ENCODE results near the gene TWIST1. TPM values are rescaled to one million over a fixed set of nuclear protein-coding genes. Genes with fewer than 3 reads are reported as not detected.

TWIST1 gene
- total RNA-seq, 1 experiment from 2014 or later = not detected

DNA sequence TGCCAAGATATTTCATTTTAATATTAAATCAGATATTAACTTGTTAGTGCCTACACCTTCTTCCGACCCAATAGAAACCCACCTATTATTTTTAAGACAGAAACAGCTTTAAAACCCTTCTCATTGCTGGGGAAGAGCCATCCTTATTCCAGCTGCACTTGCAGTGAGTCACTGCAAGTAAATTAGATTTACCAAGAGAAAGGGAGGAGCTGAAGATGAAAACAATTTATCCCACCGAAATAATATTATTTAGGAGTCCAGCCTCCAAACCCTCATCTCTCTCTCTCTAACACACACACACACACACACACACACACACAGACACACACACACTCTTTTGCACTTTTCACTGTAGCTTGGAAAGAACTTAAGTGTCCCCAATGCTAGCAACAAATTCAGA, 26.9 kb downstream of the TWIST1 start:
- no peak overlapping the region for H3K27ac Mint-ChIP-seq
- Histone ChIP-seq H3K9ac (ENCODE audit: extremely low read depth, insufficient read length, low read length) (no peak overlapping the region), H2BK5ac (ENCODE audit: insufficient read length, low read length) (no peak overlapping the region), H4K8ac (replicated peaks; ENCODE audit: insufficient read length, low read depth, low read length) (no peak overlapping the region), H2BK120ac (ENCODE audit: low read depth, low read length, poor library complexity, severe bottlenecking) (no peak overlapping the region), H3K18ac (ENCODE audit: insufficient read length, low read depth, low read length) (no peak overlapping the region), H3K27me3 (ENCODE audit: insufficient read depth, low read length) (no peaks in the 10 kb centered on the region), H2BK20ac (ENCODE audit: low read depth, low read length, poor library complexity, severe bottlenecking) (no peak overlapping the region), H3K23me2 (ENCODE audit: insufficient read length, low read depth, low read length, poor library complexity, severe bottlenecking) (no peaks in the 10 kb centered on the region), H2BK12ac (ENCODE audit: insufficient read length, low read depth, low read length) (no peak overlapping the region), H4K20me1 (ENCODE audit: control insufficient read depth, insufficient read depth, insufficient read length) (no peaks in the 10 kb centered on the region), H3K79me2 (ENCODE audit: insufficient read depth, low read length) (no peaks in the 10 kb centered on the region), H3K4me1 (ENCODE audit: insufficient read depth, low read length) (peaks cover 12% of the 10 kb centered on the region; the same call in 1 of the 2 replicates), H3K4me2 (ENCODE audit: insufficient read depth, insufficient read length, low read length) (no peak overlapping the region), H3K56ac (ENCODE audit: insufficient read length, low read depth, low read length) (no peak overlapping the region), H3K23ac (ENCODE audit: insufficient read length, low read depth, low read length) (no peak overlapping the region), H3K9me3 (ENCODE audit: control insufficient read depth, low read depth, low read length) (no peaks in the 10 kb centered on the region), H4K91ac (ENCODE audit: insufficient read length, low read depth, low read length) (no peak overlapping the region), H3T11ph (ENCODE audit: low read length) (no peak overlapping the region), H3K79me1 (ENCODE audit: insufficient read depth, low read depth, low read length, poor library complexity, severe bottlenecking) (no peaks in the 10 kb centered on the region), H2AK5ac (ENCODE audit: insufficient read length, low read length) (no peak overlapping the region), H3K27ac (ENCODE audit: insufficient read length, low read depth, low read length) (no peak overlapping the region), H2BK15ac (ENCODE audit: low read depth, low read length) (no peak overlapping the region), H3K4ac (ENCODE audit: low read depth, low read length) (no peak overlapping the region), H2AFZ (ENCODE audit: low read length) (no peak overlapping the region), H4K5ac (ENCODE audit: insufficient read length, low read depth, low read length) (no peak overlapping the region), H3K14ac (ENCODE audit: insufficient read depth, low read length) (no peak overlapping the region)
- no peaks in the 10 kb centered on the region for H3K9me3 Mint-ChIP-seq
- no peaks in the 10 kb centered on the region for H3K27me3 Mint-ChIP-seq (ENCODE audit: low read depth)
- peaks cover 6 to 9% of the 10 kb centered on the region in 2 experiments; a peak in 3 of 4 replicates for H3K4me1 Mint-ChIP-seq
- H3K36me3 Mint-ChIP-seq (ENCODE audit: insufficient read depth in 1 of 3, low read depth in 3 of 3) = no peaks in the 10 kb centered on the region
- no peak overlapping the region for H3K4me3 Mint-ChIP-seq
- no peak for DNase-seq
- no CpG with 5 or more reads among the region's 2 CpGs for WGBS (ENCODE audit: extremely low coverage, insufficient read length, low lambda C conversion rate)
- TF ChIP-seq, protein P1, sequence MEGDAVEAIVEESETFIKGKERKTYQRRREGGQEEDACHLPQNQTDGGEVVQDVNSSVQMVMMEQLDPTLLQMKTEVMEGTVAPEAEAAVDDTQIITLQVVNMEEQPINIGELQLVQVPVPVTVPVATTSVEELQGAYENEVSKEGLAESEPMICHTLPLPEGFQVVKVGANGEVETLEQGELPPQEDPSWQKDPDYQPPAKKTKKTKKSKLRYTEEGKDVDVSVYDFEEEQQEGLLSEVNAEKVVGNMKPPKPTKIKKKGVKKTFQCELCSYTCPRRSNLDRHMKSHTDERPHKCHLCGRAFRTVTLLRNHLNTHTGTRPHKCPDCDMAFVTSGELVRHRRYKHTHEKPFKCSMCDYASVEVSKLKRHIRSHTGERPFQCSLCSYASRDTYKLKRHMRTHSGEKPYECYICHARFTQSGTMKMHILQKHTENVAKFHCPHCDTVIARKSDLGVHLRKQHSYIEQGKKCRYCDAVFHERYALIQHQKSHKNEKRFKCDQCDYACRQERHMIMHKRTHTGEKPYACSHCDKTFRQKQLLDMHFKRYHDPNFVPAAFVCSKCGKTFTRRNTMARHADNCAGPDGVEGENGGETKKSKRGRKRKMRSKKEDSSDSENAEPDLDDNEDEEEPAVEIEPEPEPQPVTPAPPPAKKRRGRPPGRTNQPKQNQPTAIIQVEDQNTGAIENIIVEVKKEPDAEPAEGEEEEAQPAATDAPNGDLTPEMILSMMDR (conservative IDR thresholded peaks at IDR 0.05) = no peak
